Measurements from ENCODE around the gene MPPED1.

The MPPED1 gene

DNA sequence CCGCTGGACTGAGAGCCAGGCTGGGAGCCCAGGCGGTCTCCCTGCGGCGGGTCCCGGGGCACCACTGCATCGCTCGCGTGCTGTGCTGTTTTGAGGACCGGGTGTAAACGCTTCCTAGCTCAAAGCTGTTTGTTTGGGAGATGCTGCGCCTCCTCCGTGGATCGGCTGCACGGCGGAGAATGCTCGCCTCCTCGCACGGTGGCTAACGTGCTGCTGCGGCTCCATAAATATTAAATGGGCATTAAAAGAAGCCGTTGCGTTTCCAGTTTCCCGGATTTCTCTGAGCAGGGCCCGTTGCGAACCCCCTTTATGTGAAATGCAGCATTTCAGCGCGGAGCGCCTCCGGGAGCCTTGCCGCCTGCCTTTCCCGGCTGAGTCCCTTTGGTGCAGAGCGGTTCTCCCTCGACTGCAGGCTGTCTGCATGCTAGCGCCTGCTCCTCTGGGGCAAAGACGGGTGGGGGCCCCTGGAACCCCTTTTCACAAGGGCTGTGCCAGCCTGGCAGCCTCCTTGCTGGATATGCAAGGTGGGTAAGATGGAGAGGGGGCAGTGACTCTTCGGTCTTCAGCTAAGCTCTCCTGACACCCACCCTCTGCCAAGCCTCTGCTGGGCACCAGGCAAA is 9.3 kb downstream of the MPPED1 start:
- Histone ChIP-seq H3K36me3 (no peaks in the 10 kb centered on the region), H3K9me3 (ENCODE audit: severe bottlenecking) (no peaks in the 10 kb centered on the region), H3K27me3 (ENCODE audit: insufficient read depth, low read depth, severe bottlenecking) (no peaks in the 10 kb centered on the region), H3K4me3 (ENCODE audit: low read depth, low read length) (no peak overlapping the region), H3K27ac (no peak overlapping the region)
- no peak for TF ChIP-seq CTCF (IDR thresholded peaks at IDR 0.05; ENCODE audit: low read depth, low read length)
- DNase-seq = no peak

DNA sequence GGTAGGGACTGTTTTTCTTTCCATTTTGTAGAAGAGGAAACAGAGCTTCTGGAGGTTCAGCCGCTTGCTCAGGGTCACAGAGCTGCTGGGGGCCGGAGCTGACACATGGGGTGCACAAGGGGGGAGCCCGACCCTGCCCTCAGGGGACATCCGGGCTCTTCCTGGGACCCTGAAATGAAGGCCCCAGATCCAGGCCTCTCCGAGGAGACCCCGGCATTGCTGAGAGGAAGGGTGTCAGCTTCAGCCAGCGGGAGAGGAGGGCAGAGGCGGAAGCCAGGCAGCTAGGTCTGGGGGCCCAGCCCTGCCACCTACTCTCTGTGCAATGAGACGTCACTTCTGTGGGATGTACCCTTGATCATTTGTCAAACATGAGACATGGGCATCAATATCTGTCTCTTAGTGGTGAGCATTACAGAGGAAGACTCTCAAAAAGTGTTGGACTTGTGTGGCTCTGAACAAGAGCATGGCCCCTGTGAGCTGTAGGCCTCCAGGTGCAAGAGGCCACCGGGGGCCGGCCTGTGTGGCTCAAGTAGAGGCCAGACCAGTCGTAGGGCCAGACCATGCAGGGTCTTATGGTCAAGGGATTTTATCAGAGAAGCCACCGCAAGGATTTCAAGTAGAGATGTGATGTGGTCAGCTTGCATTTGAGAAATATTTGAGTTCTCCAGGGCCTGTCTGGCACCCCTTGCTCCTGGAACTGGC is 10.3 kb downstream of the MPPED1 start:
- H3K27ac ChIP-seq = no peak overlapping the region
- DNase-seq = no peak
- no peak for TF ChIP-seq CTCF (IDR thresholded peaks at IDR 0.05; ENCODE audit: low read depth, low read length)
- H3K4me3 ChIP-seq (ENCODE audit: low read depth, low read length) = no peak overlapping the region
- H3K9me3 ChIP-seq (ENCODE audit: severe bottlenecking) = no peaks in the 10 kb centered on the region
- no peaks in the 10 kb centered on the region for H3K36me3 ChIP-seq
- no peaks in the 10 kb centered on the region for H3K27me3 ChIP-seq (ENCODE audit: insufficient read depth, low read depth, severe bottlenecking)

DNA sequence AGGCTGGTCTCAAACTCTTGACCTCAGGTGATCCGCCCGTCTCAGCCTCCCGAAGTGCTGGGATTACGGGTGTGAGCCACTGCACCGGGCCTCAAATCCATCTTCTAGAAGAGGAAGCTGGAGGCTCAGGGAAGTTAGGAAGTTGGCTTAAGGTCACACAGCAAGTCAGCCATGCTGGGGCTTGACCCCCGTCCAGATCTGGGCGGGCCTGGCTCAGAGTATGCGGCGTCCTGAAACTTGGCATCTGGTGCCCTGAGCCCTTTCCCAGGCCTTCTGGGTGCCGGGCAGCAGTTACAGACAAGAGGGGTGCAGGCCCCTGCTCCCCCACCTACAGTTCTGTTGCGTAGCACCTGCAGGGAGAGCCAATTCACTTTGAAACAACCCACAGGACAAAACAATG is 11.2 kb downstream of the MPPED1 start:
- TF ChIP-seq CTCF (IDR thresholded peaks at IDR 0.05; ENCODE audit: low read depth, low read length) = no peak
- Histone ChIP-seq H3K27me3 (ENCODE audit: insufficient read depth, low read depth, severe bottlenecking) (no peaks in the 10 kb centered on the region), H3K4me3 (ENCODE audit: low read depth, low read length) (no peak overlapping the region), H3K9me3 (ENCODE audit: severe bottlenecking) (no peaks in the 10 kb centered on the region), H3K27ac (no peak overlapping the region), H3K36me3 (no peaks in the 10 kb centered on the region)
- peak; percentile 32 for DNase-seq

GRCh38 chr22:43424201-43424600 is 12.4 kb downstream of the MPPED1 start:
- H3K4me3 ChIP-seq (ENCODE audit: low read depth, low read length) = peak overlapping the region; percentile 43
- H3K27ac ChIP-seq = no peak overlapping the region; the same call in 1 of the 2 replicates
- no peak for TF ChIP-seq CTCF (IDR thresholded peaks at IDR 0.05; ENCODE audit: low read depth, low read length)
- no peak for DNase-seq
- no peaks in the 10 kb centered on the region for H3K27me3 ChIP-seq (ENCODE audit: insufficient read depth, low read depth, severe bottlenecking)
- no peaks in the 10 kb centered on the region for H3K9me3 ChIP-seq (ENCODE audit: severe bottlenecking)
- no peaks in the 10 kb centered on the region for H3K36me3 ChIP-seq

- Histone ChIP-seq H3K9me3 (ENCODE audit: severe bottlenecking) (no peaks in the 10 kb centered on the region), H3K27me3 (ENCODE audit: insufficient read depth, low read depth, severe bottlenecking) (no peaks in the 10 kb centered on the region), H3K27ac (peak overlapping the region; percentile 48), H3K4me3 (ENCODE audit: low read depth, low read length) (peak overlapping the region; percentile 43), H3K36me3 (no peaks in the 10 kb centered on the region)
- TF ChIP-seq CTCF (IDR thresholded peaks at IDR 0.05; ENCODE audit: low read depth, low read length) = no peak
- peak; percentile 51 for DNase-seq
Observed at GRCh38 chr22:43424666-43425630, 13.1 kb downstream of the MPPED1 start.

Data from WERI-Rb-1 (cell line).